HCEC 1CT (cell line): ENCODE measurements around the gene CCDC12.
"Not testable (repeated sequence)": the region's sequence is repeated elsewhere in the genome, so short reads cannot be mapped to it uniquely, and the experiment has no call there.

Experiments used
- DNase-seq: peaks from one replicate; pipeline ENCODE4 v3.0.0-alpha.2; 2017

Gene CCDC12

GRCh38 chr3:46921041-46921440 lies 55.5 kb downstream of the CCDC12 start:
- DNase-seq = no peak

GRCh38 chr3:46918634-46919033 lies 57.9 kb downstream of the CCDC12 start:
- no peak for DNase-seq

GRCh38 chr3:46918202-46918601 lies 58.3 kb downstream of the CCDC12 start:
- DNase-seq = no peak

GRCh38 chr3:46917257-46917656 lies 59.3 kb downstream of the CCDC12 start:
- DNase-seq = no peak

GRCh38 chr3:46916799-46917198 lies 59.7 kb downstream of the CCDC12 start:
- DNase-seq = no peak

- DNase-seq = no peak
Measured at GRCh38 chr3:46916278-46916677, 60.3 kb downstream of the CCDC12 start.

- DNase-seq = no peak
Measured at GRCh38 chr3:46915297-46915822, 61.2 kb downstream of the CCDC12 start.

GRCh38 chr3:46914849-46915248 lies 61.7 kb downstream of the CCDC12 start:
- no peak for DNase-seq

- DNase-seq = no peak
Measured at GRCh38 chr3:46913644-46914043, 62.9 kb downstream of the CCDC12 start.

GRCh38 chr3:46912986-46913385 lies 63.6 kb downstream of the CCDC12 start:
- DNase-seq = no peak

- DNase-seq = not testable (repeated sequence)
Measured at GRCh38 chr3:46910914-46911313, 65.6 kb downstream of the CCDC12 start.

- DNase-seq = no peak
Measured at GRCh38 chr3:46910166-46910760, 66.3 kb downstream of the CCDC12 start.

- DNase-seq = peak; percentile 75
Measured at GRCh38 chr3:46909535-46910161, 66.9 kb downstream of the CCDC12 start.

GRCh38 chr3:46908986-46909534 lies 67.5 kb downstream of the CCDC12 start:
- no peak for DNase-seq

GRCh38 chr3:46908294-46908985 lies 68.1 kb downstream of the CCDC12 start:
- DNase-seq = peak; percentile 18

GRCh38 chr3:46907960-46908293 lies 68.6 kb downstream of the CCDC12 start:
- no peak for DNase-seq

- DNase-seq = no peak
Measured at GRCh38 chr3:46907271-46907670, 69.3 kb downstream of the CCDC12 start.

GRCh38 chr3:46906471-46907058 lies 70.0 kb downstream of the CCDC12 start:
- DNase-seq = no peak

GRCh38 chr3:46905661-46906451 lies 70.7 kb downstream of the CCDC12 start:
- DNase-seq = no peak

GRCh38 chr3:46905213-46905560 lies 71.4 kb downstream of the CCDC12 start:
- DNase-seq = no peak

GRCh38 chr3:46904303-46905212 lies 72.0 kb downstream of the CCDC12 start:
- DNase-seq = no peak
